ENCODE measurements around the gene TRIB2.
"Not testable (repeated sequence)": the region's sequence is repeated elsewhere in the genome, so short reads cannot be mapped to it uniquely, and the experiment has no call there.

TRIB2 gene

DNA sequence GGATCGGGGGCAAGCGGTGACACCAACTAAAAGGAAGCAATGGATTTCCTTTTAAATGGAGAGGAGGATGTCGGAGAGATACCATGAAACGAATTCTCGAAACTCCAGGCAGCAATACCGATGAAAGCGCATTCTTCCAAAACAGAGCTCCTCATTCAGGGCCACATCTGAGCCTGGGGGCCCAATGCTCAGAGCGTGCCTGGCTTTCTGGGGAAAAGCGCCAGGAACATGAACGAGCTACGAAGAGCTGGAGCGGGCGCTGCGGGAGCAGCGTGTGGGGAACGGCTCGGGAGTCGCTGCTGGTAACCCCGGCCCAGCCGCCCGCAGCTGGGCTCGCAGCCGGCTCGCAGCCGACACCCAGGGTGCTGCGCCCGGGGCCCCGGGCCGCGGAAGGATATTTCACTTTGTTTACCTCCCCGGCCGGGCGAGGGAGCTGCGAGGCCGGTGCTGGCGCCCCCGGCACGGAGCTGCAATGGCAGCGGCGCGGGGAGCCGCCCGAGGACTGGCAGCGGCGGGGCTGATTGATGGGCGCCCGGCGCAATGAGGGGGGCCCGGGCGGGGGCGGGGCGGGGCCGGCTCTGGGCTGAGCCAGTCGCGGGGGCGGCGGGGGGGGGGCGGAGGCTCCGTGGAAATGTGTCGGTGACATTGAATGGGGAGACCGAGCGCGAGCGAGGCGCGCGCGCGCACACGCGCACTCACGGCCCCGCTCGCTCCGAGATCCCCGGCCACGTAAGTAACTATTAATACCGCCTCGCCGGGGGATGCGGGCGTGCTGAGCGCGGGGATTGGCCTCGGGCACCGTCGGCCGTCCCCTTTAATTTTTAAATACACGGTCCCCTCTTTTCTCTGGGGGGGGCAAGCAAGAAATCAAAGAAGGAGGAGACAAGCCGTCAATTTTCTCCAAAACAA is at the start of gene TRIB2:
TSS of gene TRIB2 (plus strand) at position 655 of the 909 bp plus-strand sequence. CDS start 1,372 bp downstream, outside the sequence.
- peak; percentile 84 to 85 for DNase-seq

DNA sequence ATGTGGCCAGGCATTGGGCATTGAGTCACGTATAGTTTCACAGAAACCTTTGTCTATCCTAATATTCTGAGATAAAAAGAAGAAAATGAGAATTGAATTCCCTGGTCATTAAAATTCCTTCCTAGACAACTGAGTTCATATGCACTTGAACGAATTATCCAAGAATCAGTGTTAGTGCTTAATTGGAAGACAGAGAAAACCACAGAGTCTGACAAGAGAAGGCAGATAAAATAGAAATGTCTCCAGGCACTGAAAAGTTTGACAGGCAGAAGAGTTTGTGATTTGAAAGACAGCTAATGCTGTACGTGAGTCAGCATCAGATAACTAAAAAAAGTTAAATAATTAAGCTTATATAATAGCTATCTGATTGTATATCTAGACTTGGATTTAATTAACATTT is 47.7 kb upstream of the TRIB2 start:
- no peak for DNase-seq

DNA sequence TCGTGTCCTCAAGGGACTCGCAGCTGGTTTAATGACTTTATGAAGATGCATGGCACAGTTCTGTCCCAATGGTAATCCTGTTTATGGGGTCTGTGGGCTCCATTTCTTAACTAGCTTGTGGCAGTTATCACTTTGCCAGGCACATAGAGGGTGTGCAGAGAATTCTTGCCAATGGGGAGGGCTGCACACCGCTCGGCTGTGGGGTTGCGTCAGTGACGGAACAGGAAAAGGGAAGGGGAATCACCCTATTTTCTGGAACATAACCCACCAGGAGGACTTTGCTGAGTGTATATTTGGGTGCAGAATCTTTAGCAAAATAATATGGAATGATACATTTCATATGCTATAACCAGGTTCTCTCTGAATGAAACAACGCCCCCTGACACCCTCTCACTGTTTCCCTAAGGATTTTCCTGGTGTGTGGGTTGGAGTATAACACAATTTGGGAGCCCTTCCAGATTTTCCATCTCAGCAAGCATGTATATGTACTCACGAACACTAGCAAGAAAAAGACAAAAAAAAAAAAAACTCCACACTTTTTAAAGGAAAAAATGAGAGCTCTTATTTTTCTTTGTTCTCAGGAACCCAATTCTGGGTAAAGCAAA is 43.9 kb upstream of the TRIB2 start:
- DNase-seq = no peak

DNA sequence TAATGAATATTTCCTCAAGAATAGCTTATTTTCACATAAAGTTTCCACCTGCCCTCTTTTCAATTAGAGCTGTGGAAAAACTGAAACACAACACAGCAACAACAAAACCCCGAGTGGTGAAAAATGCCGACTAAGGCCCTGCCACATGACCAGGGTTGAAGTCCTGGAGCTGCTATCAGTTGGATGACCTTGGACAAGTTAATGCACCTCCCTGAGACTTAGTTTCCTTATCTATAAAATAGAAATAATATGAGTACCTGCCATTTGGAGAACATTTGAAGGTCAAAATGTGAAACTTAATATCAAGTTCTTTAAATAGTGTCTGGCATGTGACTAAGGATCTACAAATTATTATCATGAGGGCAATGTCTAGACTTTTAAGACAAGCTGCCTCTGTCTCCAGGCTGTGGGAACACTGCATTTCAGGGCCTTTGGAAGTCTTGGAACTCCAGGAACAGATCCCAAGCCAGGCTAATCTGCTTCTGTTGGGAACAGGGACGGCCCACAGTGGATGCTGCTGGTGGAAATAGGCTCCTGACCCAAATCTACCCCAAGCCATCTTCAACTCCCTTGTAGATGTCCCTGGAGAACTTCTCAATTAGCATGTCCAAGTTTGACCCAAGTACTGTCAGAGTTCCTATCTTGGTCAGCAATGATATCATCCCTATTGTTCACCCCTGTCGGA is 42.0 kb upstream of the TRIB2 start:
- DNase-seq = no peak

DNA sequence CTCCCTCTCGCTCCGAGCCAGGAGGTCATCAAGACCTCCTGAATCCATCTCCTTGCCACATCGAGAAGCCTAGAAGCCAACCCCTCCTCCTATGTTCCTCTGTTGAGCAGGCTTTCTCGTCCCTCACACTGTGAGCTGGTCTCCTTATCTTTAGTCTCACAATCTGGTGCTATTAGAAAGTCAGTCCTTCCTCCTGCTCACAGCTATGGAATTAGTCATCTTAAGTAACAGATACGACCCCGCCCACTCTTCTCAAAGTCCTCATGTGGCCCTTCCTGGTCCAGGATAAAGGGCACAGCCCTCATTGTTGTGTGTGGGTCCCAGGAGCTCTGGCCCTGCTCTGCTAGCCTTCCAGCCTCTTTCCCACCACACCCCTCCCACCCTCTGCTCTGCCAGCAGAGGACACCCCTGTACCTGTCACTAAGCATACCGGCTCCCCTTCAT is 41.4 kb upstream of the TRIB2 start:
- DNase-seq = no peak

DNA sequence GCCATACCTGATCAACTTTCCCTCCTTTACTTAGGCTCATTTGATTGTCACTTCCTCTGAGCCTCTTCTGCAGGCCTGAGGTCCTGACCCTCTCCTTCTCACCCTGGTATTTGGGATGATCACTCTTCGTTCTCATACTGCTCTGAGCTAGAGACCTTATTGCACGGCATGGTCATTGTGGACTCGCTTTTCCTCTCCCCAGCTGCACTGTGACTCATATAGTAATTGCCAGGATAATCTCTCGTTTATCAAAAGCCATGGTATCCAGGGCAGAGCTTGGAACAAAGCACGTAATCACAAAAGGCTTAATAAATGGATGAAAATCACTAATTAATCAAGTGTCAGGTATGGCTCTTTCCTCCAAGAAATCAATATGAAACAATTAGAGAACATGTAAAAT is 40.9 kb upstream of the TRIB2 start:
- no peak for DNase-seq

DNA sequence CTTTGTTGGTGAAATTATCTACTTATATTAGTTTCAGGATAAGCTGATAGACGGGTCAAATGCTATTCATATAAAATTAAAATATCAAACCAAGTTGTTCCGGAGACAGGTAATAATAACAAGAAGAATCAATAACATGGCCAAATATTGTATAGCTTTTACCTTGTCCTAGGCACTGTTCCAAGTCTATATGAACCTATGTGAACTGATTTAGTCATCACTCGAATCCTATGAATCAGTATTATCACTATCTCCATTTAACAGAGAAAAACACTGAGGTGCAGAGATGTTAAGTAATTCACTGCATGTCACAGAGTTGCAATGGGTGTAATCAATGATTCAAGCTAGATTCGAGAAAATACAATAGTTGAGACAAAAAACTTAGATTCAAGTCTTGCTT is 40.0 kb upstream of the TRIB2 start:
- DNase-seq = no peak

DNA sequence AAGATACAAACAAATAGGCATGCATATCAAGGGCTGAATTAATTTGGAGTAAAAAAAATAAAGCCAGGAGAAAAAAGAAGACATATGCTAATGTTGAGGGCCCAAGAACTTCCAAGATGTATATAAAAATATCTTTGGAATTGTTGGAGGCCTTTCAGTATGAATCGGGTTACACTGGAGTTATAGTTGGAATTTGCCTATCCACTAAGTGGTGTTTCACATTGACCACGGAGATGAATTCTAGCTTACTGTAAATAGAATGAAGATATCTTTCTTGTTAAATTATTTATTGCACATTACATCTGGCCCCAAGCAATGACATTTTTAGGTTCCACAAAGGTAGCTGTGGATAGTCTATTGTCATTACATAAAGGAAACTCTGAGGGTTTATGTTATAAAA is 38.5 kb upstream of the TRIB2 start:
- DNase-seq = no peak

DNA sequence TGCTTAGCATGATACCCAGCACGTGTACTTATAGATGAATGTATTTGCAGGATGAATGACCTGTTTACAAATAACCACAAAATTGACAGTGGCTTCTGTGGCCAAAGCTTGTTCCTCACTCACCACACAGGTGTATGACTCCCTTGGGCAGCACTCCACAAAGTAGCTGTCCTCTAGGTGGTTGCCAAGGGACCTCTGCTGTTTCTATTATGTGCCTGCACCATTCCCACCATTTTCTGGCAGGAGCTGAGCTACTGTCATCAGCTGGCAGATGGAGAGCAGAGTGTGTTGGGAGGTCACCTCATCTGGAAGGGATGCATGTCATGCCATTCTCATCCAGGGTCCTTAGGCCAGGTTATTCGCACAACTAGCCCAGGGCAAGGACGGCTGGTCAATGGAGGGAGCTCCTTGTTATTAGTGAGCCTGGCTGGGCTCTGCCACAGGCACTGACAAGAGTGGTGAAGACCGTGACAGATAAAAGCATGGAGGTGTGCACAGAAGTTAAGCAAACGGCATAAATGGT is 37.1 kb upstream of the TRIB2 start:
- no peak for DNase-seq

DNA sequence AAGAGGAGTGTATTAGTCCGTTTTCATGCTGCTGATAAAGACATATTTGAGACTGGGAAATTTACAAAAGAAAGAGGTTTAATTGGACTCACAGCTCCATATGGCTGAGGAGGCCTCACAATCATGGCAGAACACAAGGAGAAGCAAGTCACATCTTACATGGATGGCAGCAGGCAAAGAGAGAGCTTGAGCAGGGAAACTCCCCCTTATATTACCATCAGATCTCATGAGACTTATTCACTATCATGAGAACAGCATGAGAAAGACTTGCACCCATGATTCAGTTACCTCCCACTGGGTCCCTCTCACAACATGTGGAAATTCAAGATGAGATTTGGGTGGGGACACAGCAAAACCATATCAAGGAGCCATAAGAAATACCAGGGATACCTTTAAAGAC is 36.6 kb upstream of the TRIB2 start:
- not testable (repeated sequence) for DNase-seq

DNA sequence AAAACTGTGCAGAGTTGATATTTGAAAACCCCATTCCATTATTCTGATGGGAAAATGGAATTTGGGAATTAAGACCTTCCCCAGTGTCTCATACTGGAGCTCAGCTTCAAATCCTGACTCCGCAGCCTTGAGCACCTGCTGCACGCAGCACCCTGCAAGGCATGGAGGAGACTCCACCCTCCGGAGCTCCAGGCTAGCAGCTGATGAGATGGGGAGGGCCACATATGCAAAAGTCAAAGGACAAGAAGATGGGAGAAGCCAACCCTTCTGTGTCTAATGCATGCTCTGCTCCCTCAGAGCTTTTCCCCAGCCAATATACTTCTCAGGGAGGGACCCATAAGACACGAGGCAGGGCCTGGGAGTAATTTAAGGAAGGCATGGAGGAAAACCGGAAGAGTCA is 34.7 kb upstream of the TRIB2 start:
- no peak for DNase-seq

DNA sequence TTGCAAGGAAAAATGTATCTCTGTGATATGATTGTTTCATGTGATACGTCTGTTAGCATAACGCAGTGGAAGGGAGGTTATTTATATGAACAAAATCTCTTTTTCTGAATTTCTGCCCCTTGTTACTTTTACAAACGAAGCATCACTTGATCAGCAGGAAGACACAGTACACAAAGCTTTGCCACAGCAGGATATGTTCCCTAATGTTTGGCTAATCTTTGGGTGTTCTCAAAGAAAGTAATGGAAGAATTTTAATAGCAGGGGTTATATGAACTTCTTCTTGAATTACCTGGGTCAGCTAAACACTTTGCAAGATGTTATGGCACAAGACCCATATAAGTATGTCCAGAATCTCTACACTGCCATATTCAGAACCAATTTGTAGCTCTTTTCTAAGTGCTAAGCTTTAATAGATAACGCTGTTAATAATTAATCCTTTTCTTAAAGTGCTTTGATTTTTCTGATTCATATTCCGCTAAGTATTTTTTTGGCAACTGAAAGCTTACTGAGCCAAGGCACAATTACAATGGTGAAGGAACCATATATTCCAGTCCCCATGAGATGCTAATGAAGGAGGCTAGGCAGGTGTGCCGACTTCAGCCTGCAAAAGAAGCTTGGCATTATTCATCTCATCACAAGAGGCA is 33.2 kb upstream of the TRIB2 start:
- no peak for DNase-seq

DNA sequence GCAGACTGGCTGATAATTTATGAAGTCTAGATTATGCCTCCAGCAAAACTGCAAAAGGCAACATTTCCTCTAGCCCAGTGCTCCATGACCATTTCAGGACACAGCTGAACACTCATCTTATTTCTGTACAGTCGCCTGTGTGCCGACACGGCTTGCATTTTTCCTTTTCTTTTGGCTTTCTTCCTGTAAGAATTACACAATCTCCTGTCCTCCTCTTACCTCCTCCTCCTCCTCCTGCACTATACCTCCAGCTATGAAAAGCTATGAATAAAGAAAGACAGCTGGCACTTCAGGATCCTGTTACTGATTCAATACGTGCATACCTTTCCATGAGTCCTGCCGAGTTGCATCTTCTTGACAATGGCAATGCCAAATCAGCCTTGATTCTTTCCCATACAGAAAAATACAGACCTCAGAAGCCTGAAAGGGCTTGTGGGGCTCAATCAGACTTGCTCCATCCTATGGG is 32.2 kb upstream of the TRIB2 start:
- no peak for DNase-seq

DNA sequence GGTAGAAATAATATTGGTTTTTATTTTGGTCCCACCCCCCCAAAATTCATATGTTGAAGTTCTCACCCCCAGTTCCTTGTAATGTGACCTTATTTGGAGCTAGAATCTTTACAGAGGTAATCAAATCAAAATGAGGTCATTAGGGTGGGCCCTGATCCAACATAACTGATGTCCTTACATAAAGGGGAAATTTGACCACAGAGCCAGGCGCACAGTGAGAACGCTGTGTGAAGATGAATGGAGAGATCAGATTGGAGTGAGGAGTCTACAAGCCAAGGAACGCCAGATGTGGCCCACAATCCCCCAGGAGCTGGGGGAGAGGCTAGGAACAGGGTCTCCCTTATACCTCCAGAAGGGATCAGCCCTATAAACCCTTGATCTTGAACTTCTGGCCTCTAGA is 31.6 kb upstream of the TRIB2 start:
- DNase-seq = no peak

DNA sequence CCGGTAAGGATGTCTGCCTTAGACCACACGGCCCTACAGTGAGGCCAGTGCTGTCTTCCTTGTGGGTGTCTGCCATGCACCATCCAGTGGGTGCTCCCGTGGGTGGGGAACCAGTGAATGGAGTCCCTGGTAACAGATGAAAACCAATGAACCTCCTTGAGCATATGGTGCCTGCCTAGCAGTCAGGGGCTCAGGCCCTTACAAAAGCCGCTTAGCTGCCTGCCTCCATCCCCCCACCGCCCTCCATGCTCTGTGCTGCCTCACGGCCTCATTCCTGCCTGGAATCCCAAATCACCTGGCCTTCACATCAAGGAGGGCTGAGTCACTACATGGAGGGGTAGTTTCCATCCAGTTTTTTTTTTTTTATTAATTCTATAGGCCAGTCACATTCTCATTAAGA is 30.8 kb upstream of the TRIB2 start:
- no peak for DNase-seq

DNA sequence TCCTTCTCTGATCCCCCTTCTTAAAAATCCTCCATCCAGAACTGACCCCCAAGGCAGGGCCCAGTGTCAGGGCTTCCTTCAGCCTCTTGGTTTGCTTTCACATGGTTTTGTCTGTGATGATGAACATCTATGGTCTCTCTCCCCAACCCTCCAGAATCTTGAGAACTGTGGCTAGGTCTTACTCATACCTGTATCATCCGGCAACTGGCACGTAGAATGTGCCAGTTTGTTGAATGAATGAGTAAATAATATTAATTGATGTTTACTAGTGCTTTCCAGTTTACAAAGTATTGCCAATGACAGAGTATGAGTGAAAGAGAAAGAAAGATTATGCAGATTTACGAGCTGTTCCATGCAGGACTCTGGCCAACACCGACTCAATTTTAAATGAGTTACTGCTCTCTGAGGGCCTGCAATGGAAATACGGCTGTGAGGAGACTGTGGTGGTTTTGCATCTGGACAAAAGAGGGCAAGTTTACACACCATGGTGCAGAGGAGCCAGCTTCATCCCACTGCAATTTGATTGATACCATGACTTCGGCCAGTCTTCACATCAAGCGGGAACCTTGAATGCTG is 29.9 kb upstream of the TRIB2 start:
- no peak for DNase-seq

DNA sequence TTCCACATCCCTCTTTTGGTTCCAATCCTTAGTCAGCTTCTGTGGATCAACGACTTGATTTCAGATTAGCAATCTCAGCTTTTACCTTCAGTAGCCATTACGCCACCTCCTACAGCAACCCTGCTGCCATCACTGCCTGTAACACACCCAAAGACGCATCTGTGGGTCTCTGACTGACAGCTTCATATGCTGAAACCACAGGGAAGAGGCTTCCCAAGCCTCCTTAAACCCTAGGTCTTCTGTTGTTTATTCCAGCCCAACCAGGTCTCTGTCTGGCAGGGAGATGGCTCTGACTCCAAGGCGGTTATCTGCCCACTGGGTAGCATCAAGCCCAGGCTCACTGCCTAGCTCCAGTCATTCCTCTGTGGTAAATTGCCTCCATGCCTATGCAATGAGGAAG is 28.6 kb upstream of the TRIB2 start:
- no peak for DNase-seq

DNA sequence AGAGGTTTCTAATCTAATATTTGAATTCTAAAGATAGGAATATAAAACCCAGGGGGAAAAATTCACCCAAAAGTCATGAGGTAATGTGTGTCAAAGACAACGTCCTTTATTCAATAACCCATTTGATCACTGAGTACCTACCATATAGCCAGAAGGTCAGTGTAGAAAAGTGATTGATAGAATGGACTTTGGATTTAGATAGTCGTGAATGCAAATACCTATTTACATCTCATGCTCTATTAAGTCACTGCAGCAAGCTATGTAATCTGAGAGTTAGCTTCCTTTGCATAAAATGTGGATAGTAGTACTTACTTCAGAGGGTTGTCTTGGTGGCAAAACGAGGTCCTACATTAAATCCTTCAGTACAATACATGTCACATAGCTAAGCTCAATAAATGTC is 27.8 kb upstream of the TRIB2 start:
- DNase-seq = no peak

DNA sequence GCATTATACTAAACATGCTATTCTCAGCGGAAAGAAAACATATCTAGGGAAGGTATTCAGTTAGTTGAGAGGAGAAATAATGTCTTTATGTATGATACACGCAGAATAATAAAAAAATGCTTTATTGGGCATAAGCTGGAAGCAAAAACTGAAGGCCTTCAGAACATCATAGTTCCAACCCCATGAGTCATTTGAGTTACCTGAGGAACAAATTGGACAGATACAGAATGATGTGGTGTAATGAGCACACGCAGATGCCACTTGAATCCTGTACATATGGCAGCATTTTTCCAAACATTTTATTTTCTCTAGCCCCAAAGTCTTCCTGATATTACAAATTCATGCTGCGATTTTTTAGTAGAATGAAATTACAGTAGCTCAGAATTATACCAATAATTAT is 23.2 kb upstream of the TRIB2 start:
- DNase-seq = no peak

DNA sequence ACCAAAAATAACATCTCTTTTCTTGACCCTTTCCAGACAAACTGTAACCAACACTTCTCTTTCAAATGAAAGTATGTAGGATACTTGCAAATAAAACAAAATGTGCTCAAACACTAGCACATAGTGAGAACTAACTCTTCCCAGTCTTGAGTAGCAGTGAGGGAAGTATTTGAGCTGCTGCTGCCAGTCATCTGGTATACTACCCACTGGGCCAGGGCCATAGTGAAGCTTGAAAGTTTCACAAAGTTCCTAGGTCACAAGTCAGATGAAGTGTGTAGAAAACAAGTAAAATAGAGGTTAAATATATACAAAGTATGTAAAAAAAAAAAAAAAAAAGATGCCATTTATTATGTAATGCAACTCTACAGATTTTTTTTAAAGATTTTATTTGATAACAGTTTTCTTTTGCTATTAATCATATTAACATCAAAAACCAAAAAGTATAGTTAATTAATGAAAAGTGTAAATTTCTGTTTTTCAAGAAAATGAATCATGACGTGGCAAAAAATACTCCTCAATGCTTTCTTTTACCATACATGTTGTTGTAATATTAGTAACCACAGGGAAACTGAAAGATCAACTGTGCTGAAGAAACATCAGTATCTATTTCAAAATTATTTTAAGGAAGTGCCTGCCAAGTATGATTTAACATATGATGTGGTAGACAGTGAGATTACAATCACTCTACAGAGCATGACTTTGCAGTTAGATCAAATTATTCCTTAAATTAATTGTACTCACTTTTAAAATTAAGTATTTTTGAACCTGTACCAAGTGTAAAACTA is 21.6 kb upstream of the TRIB2 start:
- no peak for DNase-seq

DNA sequence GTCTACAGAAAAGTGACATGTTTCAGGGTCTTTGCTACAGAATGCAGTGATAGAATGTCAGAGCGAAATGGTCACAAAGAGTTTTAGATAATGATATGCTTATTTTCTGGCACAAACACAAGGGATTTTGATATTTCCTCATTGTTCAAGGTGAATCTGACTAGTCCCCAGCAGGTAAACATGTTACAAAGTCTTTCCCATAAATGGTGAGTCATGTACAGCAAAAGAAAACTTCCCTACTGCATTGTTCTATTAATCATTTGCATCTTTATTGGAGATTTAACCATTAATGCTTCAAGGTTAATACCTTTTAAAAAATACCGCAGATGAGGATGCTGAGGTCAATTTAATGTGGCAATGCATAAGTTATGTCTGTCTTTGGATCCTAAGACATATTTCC is 19.1 kb upstream of the TRIB2 start:
- DNase-seq = no peak

DNA sequence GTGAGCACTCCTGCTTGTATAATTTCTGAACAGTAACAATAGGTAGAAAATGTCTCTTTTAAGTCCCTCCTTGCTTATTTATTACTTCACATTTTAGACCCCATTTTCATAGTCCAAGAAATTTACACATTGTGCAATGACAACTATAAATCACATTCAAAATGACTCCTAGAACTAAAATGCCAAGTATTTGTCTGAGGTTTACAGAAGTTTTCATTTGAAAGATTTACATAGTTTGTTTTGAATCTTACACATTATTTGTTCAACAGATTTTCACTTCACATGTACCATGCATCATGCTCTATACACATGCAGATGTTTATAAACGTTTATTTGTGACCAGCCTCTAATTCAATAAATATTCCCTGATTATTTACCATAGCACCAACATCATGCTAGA is 15.7 kb upstream of the TRIB2 start:
- DNase-seq = no peak

All from stimulated activated CD4-positive, alpha-beta T cell treated with anti-CD3 and anti-CD28 coated beads, Interleukin-2, amount 100 ng/mL, for 24 hours (primary cell).